IPS-18a (cell line): ENCODE results near the gene TMPRSS11A.

ENCODE experiments used
- H3K27ac ChIP-seq: one replicate; pipeline ENCODE4 v1.5.1; 2013; ENCODE audit warnings: low read length
- H3K27me3 ChIP-seq: one replicate; pipeline ENCODE4 v1.6.1; 2013; ENCODE audit warnings: mild to moderate bottlenecking, low read length; ENCODE audit not compliant: control insufficient read depth, insufficient read depth
- H3K36me3 ChIP-seq: one replicate; pipeline ENCODE4 v1.6.1; 2013; ENCODE audit warnings: low read depth, low read length; ENCODE audit not compliant: control insufficient read depth
- H3K4me1 ChIP-seq: one replicate; pipeline ENCODE4 v1.6.1; 2013; ENCODE audit warnings: low read depth, low read length; ENCODE audit not compliant: control insufficient read depth
- H3K4me3 ChIP-seq: one replicate; pipeline ENCODE4 v1.5.1; 2013; ENCODE audit warnings: low read length
- H3K9ac ChIP-seq: one replicate; pipeline ENCODE4 v1.6.1; 2013; ENCODE audit warnings: mild to moderate bottlenecking, low read length, moderate library complexity
- H3K9me3 ChIP-seq: one replicate; pipeline ENCODE4 v1.6.1; 2013; ENCODE audit warnings: low read depth, low read length; ENCODE audit not compliant: control insufficient read depth

TMPRSS11A gene

DNA sequence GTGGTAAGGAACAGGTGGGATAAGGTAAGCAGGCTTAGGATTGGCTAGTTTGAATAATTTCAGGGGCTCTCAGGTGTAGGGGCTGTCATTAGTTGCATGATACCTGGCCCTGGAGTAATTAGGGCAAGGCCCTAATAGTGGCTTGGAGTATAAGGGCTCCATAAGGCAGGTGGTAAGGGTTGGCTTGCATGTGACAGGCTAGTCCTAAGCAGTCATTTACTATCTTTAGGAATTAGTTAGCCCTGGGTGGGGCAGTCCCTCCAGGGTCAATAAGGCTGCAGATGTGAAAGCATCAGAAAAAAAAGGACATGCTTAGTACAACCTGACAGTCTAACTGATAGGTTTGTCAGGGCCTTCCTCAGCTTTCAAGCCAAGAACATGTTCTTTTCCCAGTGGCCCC, 71.6 kb downstream of the TMPRSS11A start:
- Histone ChIP-seq H3K4me3 (no peak overlapping the region), H3K27me3 (no peaks in the 10 kb centered on the region), H3K27ac (no peak overlapping the region), H3K4me1 (no peaks in the 10 kb centered on the region), H3K9me3 (no peaks in the 10 kb centered on the region), H3K36me3 (no peaks in the 10 kb centered on the region), H3K9ac (no peak overlapping the region)

DNA sequence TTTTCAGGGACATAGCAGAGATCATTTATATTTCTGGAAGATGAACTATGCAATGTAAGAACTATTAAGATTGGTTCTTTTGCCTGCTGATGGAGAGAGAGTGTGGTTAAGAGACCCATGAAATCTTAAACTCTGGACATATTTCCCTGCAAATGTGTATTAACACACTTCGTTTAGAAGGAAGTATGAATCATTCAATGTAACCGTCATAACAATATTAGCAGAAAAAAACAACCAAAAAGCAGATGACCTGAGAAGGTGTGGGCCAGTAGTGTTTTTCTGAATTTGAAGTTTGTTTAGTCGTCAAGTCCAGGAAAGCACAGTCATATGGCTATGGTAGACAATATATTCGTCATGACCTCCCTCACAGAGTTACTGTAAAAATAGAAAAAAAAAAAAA, 77.0 kb downstream of the TMPRSS11A start:
- H3K4me1 ChIP-seq = no peaks in the 10 kb centered on the region
- H3K27ac ChIP-seq = no peak overlapping the region
- no peaks in the 10 kb centered on the region for H3K36me3 ChIP-seq
- H3K9ac ChIP-seq = no peak overlapping the region
- H3K27me3 ChIP-seq = no peaks in the 10 kb centered on the region
- H3K4me3 ChIP-seq = no peak overlapping the region
- H3K9me3 ChIP-seq = no peaks in the 10 kb centered on the region

DNA sequence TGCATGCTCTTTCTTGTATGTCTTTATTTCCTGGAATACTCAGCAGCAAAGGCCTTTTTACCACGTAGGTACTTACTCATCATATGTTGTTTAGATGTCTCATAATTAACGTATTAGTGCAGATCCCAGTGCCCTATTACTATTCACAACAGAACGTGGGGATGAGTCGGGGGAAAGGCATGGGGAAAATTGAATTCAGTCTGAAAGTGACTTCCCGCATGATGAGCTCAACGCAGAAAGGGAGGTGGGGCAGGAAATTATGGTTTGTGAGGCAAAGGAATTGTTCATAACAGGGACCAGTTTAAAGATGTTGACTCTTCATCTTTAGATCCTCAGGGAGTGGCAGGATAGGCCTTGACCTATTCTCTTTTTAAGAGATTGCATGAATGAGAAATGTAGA, 77.5 kb downstream of the TMPRSS11A start:
- Histone ChIP-seq H3K27ac (no peak overlapping the region), H3K9me3 (no peaks in the 10 kb centered on the region), H3K9ac (no peak overlapping the region), H3K4me1 (no peaks in the 10 kb centered on the region), H3K27me3 (no peaks in the 10 kb centered on the region), H3K4me3 (no peak overlapping the region), H3K36me3 (no peaks in the 10 kb centered on the region)

DNA sequence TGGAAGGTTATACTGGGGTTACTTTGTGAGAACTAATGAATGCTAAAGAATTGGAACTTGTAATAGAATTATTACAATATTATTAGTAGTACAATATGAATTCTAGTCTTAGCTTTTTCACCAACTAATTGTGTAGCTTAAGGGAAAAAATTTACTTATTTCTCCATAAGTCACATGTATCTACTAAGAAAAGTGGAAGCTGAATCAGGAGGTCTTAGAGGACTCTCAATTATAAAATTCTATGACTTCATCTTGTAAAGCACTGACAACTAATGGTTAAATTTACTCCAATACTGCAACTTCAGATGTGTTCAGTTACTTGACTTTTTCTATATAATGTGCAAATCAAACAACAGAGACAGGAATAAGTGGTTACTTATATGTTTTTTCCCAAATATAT, 78.6 kb downstream of the TMPRSS11A start:
- Histone ChIP-seq H3K9ac (no peak overlapping the region), H3K27me3 (no peaks in the 10 kb centered on the region), H3K36me3 (no peaks in the 10 kb centered on the region), H3K4me1 (no peaks in the 10 kb centered on the region), H3K4me3 (no peak overlapping the region), H3K27ac (no peak overlapping the region), H3K9me3 (no peaks in the 10 kb centered on the region)

DNA sequence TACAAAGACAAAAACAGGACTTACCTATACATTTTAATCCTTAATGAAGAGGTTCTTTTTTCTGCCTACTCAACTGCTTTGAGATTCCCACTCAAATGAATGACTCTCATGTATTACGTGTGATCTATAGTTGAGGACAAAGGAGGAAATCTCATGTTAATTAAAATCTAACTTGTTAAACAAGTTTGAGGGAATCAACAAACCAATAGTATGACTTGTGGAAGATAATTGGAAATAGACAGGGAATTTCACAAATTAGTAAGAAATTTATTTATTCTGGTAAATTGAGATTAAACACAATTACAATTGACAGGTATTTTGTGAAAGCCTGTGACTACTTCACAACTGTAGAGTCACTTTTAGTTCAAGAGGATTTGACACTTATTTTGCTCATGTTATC, 79.4 kb downstream of the TMPRSS11A start, which contains the start of gene TMPRSS11D:
Gene TMPRSS11D, minus strand, starts transcription at position 101 of the 400 bp plus-strand sequence. Its CDS starts 69 bp downstream, at position 32.
- Histone ChIP-seq H3K4me3 (no peak within 1 kb of the TSS), H3K36me3 (no peaks in the 10 kb centered on the region), H3K9me3 (no peaks in the 10 kb centered on the region), H3K9ac (no peak within 1 kb of the TSS), H3K27ac (no peak within 1 kb of the TSS), H3K4me1 (no peaks in the 10 kb centered on the region), H3K27me3 (no peaks in the 10 kb centered on the region)

DNA sequence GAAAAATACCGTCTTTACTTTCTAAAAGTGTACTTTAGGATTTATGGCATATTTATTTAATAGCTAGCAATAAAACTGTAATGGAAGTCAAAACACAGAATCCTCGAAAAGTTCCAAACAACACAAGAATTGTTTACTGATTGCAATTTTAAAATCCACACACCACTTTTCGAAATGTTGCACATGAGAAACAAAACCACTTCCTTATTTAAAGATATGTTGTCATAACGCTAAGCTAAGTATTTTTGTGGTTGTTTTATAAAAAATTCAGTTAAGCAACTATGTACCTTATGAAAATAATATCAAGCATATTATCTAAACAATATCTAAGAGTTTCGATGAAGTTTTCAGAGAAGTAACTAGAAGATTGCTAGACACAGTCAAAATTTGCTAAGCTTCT, 79.8 kb downstream of the TMPRSS11A start:
- no peaks in the 10 kb centered on the region for H3K36me3 ChIP-seq
- no peaks in the 10 kb centered on the region for H3K27me3 ChIP-seq
- H3K27ac ChIP-seq = no peak overlapping the region
- H3K4me1 ChIP-seq = no peaks in the 10 kb centered on the region
- no peak overlapping the region for H3K9ac ChIP-seq
- no peak overlapping the region for H3K4me3 ChIP-seq
- no peaks in the 10 kb centered on the region for H3K9me3 ChIP-seq

DNA sequence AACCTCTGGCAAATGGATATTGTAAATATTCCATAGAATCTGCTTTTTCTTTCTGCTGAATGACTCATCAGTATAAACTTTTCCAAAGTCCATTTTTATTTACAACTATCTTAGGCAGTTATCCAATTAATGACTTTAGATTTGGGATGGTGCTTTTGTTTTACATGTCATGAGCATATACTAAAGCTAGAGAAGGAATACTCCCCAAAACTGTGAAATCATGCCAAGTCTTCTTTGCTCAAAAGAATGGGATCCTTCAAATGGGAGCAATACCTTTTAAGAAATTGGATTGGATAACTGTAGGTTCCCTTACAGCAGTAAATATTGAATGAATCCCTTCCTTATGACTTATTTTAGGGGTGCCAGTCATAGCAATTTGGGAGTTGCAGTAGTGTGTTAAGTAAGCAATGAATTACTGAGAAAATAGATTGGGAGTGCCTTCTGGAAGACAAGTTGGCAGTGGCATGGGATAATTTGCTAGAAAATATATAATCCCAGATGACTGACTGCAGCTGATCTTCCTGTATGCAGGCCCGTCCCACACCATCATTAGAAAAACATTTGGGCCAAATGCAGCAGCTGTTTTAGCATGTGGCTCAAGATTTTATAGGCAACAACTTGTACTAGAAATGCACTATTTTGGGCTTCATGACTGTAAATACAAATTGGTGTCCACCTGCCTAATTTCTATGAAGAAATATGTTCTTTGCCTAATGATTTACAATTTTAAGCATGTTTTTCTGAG, 82.3 kb downstream of the TMPRSS11A start:
- Histone ChIP-seq H3K9ac (no peak overlapping the region), H3K27ac (no peak overlapping the region), H3K36me3 (no peaks in the 10 kb centered on the region), H3K4me1 (no peaks in the 10 kb centered on the region), H3K27me3 (no peaks in the 10 kb centered on the region), H3K4me3 (no peak overlapping the region), H3K9me3 (no peaks in the 10 kb centered on the region)

DNA sequence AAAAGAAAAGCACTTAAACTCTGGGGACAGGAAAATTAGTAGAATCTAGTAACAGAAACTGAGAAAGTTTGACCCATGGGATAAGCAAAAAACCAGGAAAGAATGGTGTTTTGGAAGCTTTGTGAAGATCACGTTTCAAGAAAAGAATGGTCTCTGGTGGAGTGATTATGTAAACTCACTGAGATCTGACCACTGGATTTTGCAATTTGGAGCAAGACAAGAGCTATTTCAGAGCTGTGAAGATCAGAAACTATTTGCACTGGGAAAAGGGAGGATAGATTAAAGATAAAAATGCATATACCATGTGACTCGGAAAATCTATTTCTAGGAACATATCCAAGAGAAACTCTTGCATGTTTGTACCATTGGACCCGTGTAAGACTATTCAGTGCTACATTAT, 83.8 kb downstream of the TMPRSS11A start:
- H3K27me3 ChIP-seq = no peaks in the 10 kb centered on the region
- no peaks in the 10 kb centered on the region for H3K4me1 ChIP-seq
- H3K36me3 ChIP-seq = no peaks in the 10 kb centered on the region
- H3K4me3 ChIP-seq = no peak overlapping the region
- H3K27ac ChIP-seq = no peak overlapping the region
- H3K9me3 ChIP-seq = no peaks in the 10 kb centered on the region
- H3K9ac ChIP-seq = no peak overlapping the region

DNA sequence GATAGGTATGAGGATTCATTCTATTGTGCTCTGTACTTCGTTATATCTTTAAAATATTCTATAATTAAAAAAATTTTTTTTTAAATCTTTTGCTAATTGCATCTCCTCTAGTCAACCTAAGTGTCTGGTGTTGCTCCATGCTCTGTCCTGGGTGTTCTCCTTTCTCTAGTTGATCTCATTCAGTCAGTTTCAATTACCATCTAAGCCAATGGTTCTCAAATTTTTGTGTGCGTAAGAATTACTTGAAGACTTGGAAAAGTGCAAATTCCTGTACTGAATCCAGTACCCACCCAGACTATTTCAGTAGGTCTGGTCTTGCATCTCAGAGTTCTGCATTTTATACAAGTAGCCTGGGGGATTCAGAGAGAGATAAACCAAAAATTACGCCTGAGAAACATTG, 86.2 kb downstream of the TMPRSS11A start:
- Histone ChIP-seq H3K9ac (no peak overlapping the region), H3K9me3 (no peaks in the 10 kb centered on the region), H3K27ac (no peak overlapping the region), H3K27me3 (no peaks in the 10 kb centered on the region), H3K4me3 (no peak overlapping the region), H3K4me1 (no peaks in the 10 kb centered on the region), H3K36me3 (no peaks in the 10 kb centered on the region)

DNA sequence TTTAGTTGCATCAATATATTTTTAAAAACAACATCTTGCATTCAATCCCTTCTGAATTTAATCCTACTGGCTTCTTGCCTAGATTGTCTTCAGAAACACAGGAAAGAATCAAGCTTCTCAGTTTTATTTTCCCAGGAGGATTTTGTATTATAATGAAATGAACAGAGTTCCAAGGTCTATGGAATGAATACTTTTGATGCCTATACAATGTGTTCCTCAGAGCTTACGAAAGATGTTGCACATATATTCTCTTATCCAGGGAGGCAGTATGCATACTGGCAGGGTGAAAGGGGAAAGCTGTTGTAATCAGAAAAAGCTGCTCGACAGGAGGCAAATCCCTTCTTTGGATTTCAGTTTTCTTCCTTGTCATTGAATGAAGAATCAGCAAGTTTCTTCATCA, 88.3 kb downstream of the TMPRSS11A start:
- Histone ChIP-seq H3K9me3 (no peaks in the 10 kb centered on the region), H3K4me1 (no peaks in the 10 kb centered on the region), H3K4me3 (no peak overlapping the region), H3K27me3 (no peaks in the 10 kb centered on the region), H3K9ac (no peak overlapping the region), H3K27ac (no peak overlapping the region), H3K36me3 (no peaks in the 10 kb centered on the region)

DNA sequence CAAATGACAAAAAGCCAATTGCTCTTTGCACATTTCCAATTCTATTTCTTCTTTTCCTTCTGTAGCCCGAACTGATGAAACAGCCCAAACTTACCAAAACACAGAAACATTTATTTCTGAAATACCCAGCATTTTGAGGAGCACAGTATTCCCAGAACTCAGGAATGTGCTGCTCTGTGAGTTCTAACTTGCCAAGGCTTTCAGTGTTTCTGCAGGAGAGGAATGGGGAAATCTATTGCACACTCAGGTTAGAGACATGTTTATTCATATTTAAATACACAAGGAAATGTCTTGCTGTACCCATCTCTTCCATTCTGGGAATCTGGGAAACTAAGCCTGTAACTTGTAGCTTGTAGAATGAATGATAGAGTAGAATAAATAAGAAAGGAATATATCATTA, 90.2 kb downstream of the TMPRSS11A start:
- Histone ChIP-seq H3K9me3 (no peaks in the 10 kb centered on the region), H3K27me3 (no peaks in the 10 kb centered on the region), H3K36me3 (no peaks in the 10 kb centered on the region), H3K9ac (no peak overlapping the region), H3K27ac (no peak overlapping the region), H3K4me1 (no peaks in the 10 kb centered on the region), H3K4me3 (no peak overlapping the region)

DNA sequence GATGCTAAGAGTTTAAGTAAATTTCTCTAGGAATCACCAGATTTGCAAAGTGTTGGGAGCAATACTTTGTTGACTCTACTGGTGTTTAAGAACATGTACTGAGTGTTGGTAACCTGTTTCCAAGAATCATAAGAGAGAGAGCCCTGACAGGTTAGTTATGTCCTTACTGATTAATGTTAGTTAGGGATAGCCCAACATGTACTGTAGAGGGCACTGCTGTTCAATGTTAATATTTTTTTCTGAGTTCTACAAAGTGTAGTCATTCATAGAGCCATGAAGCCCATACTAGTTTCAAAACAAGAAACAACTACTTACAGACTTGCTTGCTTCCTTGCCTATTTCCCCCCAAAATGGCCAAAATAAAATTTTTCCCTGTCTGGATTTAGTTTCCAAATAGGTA, 91.4 kb downstream of the TMPRSS11A start:
- Histone ChIP-seq H3K4me3 (no peak overlapping the region), H3K27me3 (no peaks in the 10 kb centered on the region), H3K4me1 (no peaks in the 10 kb centered on the region), H3K9ac (no peak overlapping the region), H3K36me3 (no peaks in the 10 kb centered on the region), H3K27ac (no peak overlapping the region), H3K9me3 (no peaks in the 10 kb centered on the region)
